Activated CD8-positive, alpha-beta T cell treated with anti-CD3 and anti-CD28 coated beads for 36 hours (primary cell): ENCODE measurements around the gene C17orf114.
"Not testable (repeated sequence)": the region's sequence is repeated elsewhere in the genome, so short reads cannot be mapped to it uniquely, and the experiment has no call there.

Experiments used
- ATAC-seq: fragments of 200-7000 bp; cut with Tn5 transposase; one replicate; pipeline ENCODE4 v1.10.0; 2021; ENCODE audit warnings: mild to moderate bottlenecking, moderate library complexity
- CTCF ChIA-PET: fragments of 350-600 bp; sonication (Branson Sonifier 250); formaldehyde crosslinking; loops from one replicate; lab custom pipeline; 2021; ENCODE audit warnings: antibody characterized with exemption; lab: Charles Lee
- POLR2A ChIA-PET: fragments of 350-600 bp; sonication (Branson Sonifier 250); formaldehyde crosslinking; loops from one replicate; lab custom pipeline; 2021; ENCODE audit warnings: antibody characterized with exemption; lab: Charles Lee
- DNase-seq: peaks from one replicate; pipeline ENCODE4 v3.0.0-alpha.2; 2020
- H3K27ac Mint-ChIP-seq: one replicate; pipeline ENCODE4 v1.8.0; 2021; ENCODE audit warnings: mild to moderate bottlenecking, mixed read lengths
- H3K27me3 Mint-ChIP-seq: one replicate; pipeline ENCODE4 v1.8.0; 2021; ENCODE audit warnings: mixed read lengths
- H3K36me3 Mint-ChIP-seq: one replicate; pipeline ENCODE4 v1.8.0; 2021; ENCODE audit warnings: low read depth, mixed read lengths
- H3K4me1 Mint-ChIP-seq: one replicate; pipeline ENCODE4 v1.8.0; 2021; ENCODE audit warnings: low read depth, mixed read lengths
- H3K4me3 Mint-ChIP-seq: one replicate; pipeline ENCODE4 v1.8.0; 2021; ENCODE audit warnings: mild to moderate bottlenecking, moderate library complexity, mixed read lengths
- H3K9me3 Mint-ChIP-seq: one replicate; pipeline ENCODE4 v1.8.0; 2021; ENCODE audit warnings: mixed read lengths
- CTCF ChIP-seq: fragments of 200-600 bp; IDR thresholded peaks from one replicate; pipeline ENCODE4 v1.8.0; 2022; ENCODE audit warnings: antibody characterized with exemption, mild to moderate bottlenecking
- intact Hi-C: fragments of 100-400 bp; cut with micrococcal nuclease; formaldehyde crosslinking; loops from one replicate; pipeline ENCODE4 v1.10.0; 2022

The C17orf114 gene

GRCh38 chr17:4833941-4834680 is 32.0 kb upstream of the C17orf114 start:
- intact Hi-C loops, result no loop called here
- ATAC-seq, result no peak
- peaks cover 2% of the 10 kb centered on the region for H3K36me3 Mint-ChIP-seq
- ChIA-PET CTCF (interaction anchor here (1.1 kb wide), 1 partner anchor 11 kb away, joined by 3 read pairs; no protein-coding TSS in a partner anchor), POLR2A (interaction anchor here (0.7 to 1.9 kb wide), 2 partner anchors 44 to 66 kb away, joined by 4 to 8 read pairs; partner anchors contain the start of gene GLTPD2)
- TF ChIP-seq CTCF, result no peak
- peak; percentile 20 for DNase-seq
- peaks cover 18% of the 10 kb centered on the region for H3K4me1 Mint-ChIP-seq
- no peaks in the 10 kb centered on the region for H3K9me3 Mint-ChIP-seq
- no peaks in the 10 kb centered on the region for H3K27me3 Mint-ChIP-seq
- peak overlapping the region; percentile 82 for H3K4me3 Mint-ChIP-seq
- peak overlapping the region; percentile 82 for H3K27ac Mint-ChIP-seq

GRCh38 chr17:4833178-4833940 is 31.2 kb upstream of the C17orf114 start, which contains the start of gene MINK1:
Gene MINK1 (plus strand): TSS chr17:4833340. CDS start chr17:4833584, 244 bp downstream.
- Mint-ChIP-seq H3K27ac (peak within 1 kb of the TSS; percentile 93), H3K27me3 (no peaks in the 10 kb centered on the region), H3K4me3 (peak within 1 kb of the TSS; percentile 86), H3K4me1 (peaks cover 17% of the 10 kb centered on the region), H3K36me3 (peaks cover 2% of the 10 kb centered on the region), H3K9me3 (no peaks in the 10 kb centered on the region)
- DNase-seq, result peak; percentile 85
- ATAC-seq, result peak; percentile 97
- intact Hi-C loops, result no loop called here
- no peak for TF ChIP-seq CTCF
- CTCF ChIA-PET, result interaction anchor here (1.1 kb wide), 1 partner anchor 10 kb away, joined by 3 read pairs; no protein-coding TSS in a partner anchor
- POLR2A ChIA-PET, result interaction anchor here (0.7 to 1.9 kb wide), 2 partner anchors 44 to 67 kb away, joined by 4 to 8 read pairs; partner anchors contain the start of gene GLTPD2

- not testable (repeated sequence) for H3K27me3 Mint-ChIP-seq
These were observed 30.7 kb upstream of the C17orf114 start for GRCh38 chr17:4832829-4833177.

GRCh38 chr17:4827399-4827798 is 25.3 kb upstream of the C17orf114 start:
- Mint-ChIP-seq H3K36me3 (no peaks in the 10 kb centered on the region), H3K4me3 (no peak overlapping the region), H3K27ac (no peak overlapping the region), H3K4me1 (peaks cover 1% of the 10 kb centered on the region), H3K27me3 (no peaks in the 10 kb centered on the region), H3K9me3 (no peaks in the 10 kb centered on the region)
- ATAC-seq (no peak), DNase-seq (no peak)
- CTCF ChIA-PET, result no interaction called here
- no peak for TF ChIP-seq CTCF
- intact Hi-C loops, result no loop called here
- POLR2A ChIA-PET, result no interaction called here

More at GRCh38 chr17:4832829-4833177, 30.7 kb upstream of the C17orf114 start:
- H3K9me3 Mint-ChIP-seq, H3K36me3 Mint-ChIP-seq, intact Hi-C loops, DNase-seq, POLR2A ChIA-PET: not testable (repeated sequence)
- peak overlapping the region; percentile 93 for H3K27ac Mint-ChIP-seq
- CTCF ChIA-PET, result interaction anchor here (1.1 kb wide), 1 partner anchor 9 kb away, joined by 3 read pairs; no protein-coding TSS in a partner anchor
- H3K4me3 Mint-ChIP-seq, result peak overlapping the region; percentile 86
- peak; percentile 14 for ATAC-seq
- peaks cover 17% of the 10 kb centered on the region for H3K4me1 Mint-ChIP-seq

DNA sequence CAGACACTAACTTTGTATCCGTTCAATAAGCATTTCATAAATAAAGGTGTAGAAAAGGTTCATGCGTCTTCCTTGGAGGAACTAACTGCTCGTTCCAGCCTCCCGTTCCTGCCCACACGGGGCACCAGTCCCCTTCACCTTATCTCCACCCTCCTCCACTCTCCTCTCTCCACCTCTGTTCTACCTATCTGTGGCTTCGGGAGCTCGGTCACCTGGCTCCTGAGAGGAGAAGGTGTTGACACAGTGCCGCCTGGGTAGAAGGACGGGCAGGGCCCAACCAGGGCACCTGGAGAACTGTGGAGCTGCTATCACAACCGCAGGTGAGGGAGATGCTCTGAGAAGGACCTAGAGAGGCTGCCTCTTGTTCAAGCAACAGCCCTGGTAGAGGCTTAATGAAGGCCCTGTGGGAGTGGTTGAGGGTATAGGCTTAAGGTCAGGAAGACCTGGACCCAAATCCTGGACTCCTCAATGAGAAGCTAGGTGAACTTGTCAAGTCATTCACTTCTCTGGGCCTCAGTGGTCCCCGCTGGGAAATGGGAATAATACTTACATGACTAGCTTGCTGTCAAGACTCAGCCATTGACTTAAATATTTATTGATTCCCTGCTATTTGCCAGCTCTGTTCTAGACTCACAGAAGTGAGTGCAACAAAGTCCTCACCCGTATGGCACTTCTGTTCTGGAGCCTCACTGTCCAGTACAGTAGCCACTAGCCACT is 21.4 kb upstream of the C17orf114 start:
- Mint-ChIP-seq H3K4me3 (no peak overlapping the region), H3K27ac (no peak overlapping the region), H3K9me3 (no peaks in the 10 kb centered on the region), H3K36me3 (no peaks in the 10 kb centered on the region), H3K27me3 (no peaks in the 10 kb centered on the region), H3K4me1 (no peaks in the 10 kb centered on the region)
- TF ChIP-seq CTCF, result no peak
- CTCF ChIA-PET, result interaction anchor here (1.2 kb wide), 1 partner anchor 10 kb away, joined by 3 read pairs; the partner anchor contains the start of gene MINK1
- intact Hi-C loops, result no loop called here
- no peak for ATAC-seq
- DNase-seq, result no peak
- POLR2A ChIA-PET, result no interaction called here
